Superior temporal gyrus (tissue), 1 donor: ENCODE measurements around the gene BCL7A.
"Not testable (repeated sequence)": the region's sequence is repeated elsewhere in the genome, so short reads cannot be mapped to it uniquely, and the experiment has no call there.

Experiments used
- DNase-seq: peaks from one replicate; pipeline ENCODE4 v3.0.0-alpha.2; 2016; ENCODE audit errors: extremely low spot score

The BCL7A gene

DNA sequence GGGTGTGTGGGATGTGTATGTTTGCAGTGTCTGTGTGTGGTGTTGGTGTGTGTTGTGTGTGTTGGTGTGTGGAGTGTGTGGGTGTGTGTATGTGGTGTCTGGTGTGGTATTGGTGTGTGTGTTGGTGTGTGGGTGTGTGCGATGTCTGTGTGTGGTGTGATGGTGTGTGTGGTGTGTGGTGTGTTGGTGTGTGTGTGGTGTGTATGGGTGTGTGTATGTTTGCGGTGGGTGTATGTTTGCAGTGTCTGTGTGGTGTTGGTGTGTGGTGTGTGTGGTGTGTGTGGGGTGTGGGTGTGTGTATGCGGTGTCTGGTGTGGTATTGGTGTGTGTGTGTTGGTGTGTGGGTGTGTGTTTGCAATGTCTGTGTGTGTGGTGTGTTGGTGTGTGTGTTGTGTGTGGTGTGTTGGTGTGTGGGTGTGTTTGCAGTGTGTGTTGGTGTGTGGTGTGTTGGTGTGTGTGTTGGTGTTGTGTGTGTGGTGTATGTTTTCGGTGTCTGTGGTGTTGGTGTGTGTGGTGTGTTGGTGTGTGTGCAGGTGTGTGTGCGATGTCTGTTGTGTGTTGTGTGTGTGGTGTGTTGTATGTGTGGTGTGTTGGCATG, 72.6 kb downstream of the BCL7A start:
- no peak for DNase-seq

DNA sequence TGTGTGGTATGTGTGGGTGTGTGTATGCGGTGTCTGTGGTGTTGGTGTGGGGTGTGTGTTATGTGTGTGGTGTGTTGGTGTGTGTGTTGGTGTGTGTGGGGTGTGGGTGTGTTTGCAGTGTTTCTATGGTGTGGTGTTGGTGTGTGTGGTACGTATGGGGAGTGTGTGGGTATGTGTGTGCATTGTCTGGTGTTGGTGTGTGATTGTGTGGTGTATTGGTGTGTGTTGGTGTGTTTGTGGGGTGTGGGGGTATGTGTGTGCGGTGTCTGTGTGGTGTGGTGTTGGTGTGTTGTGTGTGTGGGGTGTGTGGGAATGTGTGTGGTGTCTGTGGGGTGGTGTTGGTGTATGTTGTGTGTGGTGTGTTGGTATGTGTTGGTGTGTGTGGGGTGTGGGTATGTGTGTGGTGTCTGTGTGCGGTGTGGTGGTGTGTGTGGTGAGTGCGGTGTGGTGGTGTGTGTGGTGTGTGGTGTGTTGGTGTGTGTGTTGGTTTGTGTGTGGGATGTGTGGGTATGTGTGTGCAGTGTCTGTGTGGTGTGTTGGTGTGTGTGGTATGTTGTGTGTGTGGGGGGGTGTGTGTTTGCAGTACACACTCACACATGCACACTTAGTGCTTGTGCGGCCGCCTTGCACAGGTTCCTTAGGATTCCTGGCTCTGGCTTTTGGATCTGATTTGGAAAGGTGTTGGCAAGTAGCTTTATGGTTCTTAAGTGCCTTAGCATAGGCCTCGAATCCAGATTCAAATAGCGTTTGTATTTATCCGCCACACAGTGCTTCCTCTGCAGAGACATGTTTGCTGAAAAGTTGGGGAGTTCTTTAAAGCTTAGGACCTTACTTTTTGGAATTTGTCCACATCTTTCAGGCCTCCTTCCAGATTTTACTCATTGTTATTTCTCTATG, 73.3 kb downstream of the BCL7A start:
- no peak for DNase-seq

DNA sequence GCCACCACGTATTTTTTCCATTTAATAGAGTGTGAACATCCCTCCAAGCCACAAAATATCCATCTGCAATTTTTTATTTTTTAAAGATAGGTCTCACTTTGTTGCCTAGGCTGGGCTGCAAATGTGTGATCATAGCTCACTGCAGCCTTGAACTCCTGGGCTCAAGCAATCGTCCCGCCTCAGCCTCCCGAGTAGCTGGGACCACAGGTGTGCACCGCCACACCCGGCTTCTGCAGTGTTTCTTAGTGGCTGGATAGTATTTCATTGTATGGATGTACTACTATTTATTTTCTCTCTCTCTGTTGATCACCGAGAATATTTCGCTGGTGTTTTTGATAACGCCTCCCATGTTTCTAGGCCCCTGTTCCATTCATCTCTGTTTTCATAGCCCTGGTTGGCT, 74.3 kb downstream of the BCL7A start:
- no peak for DNase-seq

DNA sequence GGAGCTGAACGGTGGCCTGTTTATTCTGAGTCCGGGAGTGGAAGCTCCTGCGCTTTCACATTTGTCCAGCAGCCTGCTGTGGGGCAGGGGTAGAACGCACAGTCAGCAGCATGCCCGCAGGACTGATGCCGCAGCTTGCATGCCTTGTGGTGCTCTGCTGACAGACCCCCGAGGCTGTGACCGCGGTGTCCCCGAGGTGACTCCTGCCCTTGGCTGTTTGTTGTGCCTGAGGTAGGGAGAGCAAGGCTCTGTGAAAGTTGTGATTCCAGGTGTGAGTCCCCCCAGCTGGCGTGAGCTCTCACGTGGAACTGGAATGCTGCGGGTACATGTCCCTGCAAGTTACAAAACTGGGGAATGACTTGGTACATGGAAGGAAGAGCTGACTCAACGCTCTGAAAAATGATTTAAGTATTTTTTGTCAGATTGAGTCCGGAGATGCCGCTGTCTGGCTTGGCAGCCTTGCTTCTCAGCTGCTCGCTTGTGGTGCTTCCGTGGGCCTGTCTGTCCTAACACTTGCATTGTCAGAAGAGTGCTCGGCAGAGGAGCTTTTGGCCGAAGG, 75.0 kb downstream of the BCL7A start:
- DNase-seq = peak; percentile 42

DNA sequence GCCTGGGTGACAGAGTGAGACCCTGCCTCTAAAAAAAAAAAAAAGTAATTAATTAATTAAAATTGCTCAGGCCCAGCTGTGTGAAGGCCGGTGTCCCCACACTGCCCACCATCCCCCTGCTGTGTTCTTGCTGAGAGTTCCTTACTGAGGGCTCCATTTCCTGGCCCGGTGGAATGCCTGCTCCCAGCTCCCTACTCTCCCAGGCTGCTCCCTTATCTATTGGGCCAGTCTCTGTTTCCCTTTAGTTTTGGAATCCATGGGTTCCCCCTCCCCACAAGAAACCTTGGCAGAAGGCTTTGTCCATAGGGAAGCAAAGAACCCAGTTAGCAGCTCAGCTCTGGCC, 75.9 kb downstream of the BCL7A start:
- DNase-seq = no peak

DNA sequence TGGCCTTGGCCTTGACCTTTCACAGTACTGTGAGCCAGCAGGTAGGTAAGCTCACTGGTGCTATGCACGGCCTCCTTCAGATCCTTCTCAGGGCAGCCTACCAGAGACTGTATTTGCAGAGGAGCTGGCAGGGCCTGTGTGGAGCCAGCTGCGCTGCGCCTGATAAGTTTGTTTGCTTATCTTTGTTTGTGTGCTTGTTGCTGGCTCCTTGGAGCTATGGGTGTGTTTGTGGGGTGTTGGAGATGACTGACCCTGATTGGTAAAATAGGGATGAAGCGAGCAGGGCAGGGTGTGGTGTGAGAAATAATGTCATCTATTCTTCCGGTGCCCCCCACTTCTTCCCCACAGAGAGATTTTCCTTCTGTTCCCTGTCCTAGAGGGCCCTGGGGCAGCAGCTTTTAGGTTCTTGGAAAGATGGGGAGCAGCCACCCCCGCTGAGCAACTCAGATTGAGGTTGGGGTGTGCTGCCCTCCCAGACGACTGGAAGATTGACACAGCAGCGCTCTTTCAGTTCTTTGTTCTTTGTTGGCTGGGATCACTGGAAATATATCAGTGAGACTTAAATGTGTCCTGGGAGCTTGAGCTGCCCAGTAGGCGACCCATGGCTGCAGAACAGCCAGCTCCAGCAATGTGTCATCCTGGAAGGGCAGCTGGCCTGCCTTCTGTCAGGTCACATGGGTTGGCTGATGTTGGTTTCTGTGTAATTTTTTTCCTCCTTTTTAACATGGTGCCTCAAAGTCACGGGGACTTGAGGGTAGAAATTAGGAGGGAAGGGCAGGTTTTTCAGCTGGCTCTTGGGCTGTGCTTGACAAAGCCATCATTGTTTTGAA, 76.5 kb downstream of the BCL7A start:
- DNase-seq = peak; percentile 89

DNA sequence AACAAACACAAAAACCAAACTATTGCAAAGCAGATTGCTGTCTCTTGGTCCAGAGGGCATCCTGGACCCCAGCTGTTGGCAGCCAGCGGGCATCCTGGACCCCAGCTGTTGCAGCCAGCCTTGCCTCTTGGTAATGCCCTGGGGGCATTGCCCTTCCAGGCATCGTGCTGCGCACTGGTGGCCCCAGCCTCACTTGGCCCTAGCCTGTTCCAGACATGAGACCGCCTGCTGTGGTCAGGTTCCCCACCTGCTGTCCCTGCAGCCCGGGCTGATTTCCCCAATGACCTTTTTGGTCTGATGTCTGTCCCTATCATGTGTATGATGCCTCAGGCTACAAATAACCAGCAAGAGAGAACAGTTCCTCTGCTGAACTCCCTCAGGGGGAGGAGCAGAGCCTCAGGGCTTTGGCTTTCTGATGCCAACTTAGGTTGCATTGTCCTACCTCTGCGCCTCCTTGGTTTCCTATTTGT, 77.6 kb downstream of the BCL7A start:
- no peak for DNase-seq

DNA sequence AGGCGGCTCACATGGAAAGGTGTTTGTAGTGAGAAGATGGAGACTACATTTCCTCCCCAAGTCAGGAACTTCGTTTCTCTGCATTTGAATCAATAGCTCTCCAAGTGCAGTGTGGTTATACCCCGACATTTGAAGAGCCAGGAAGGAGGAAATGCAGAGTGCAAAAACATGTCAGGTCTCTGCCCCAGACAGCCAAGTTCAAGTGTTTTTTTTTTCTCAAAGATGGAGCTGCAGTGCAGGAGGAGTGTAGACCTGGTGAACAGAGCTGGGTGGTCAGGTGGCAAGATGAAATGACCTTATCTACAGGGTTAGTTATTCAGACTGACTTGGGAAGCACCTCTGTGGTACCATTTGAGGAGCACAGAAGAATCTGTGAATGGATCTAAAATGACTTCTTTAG, 78.2 kb downstream of the BCL7A start:
- no peak for DNase-seq

DNA sequence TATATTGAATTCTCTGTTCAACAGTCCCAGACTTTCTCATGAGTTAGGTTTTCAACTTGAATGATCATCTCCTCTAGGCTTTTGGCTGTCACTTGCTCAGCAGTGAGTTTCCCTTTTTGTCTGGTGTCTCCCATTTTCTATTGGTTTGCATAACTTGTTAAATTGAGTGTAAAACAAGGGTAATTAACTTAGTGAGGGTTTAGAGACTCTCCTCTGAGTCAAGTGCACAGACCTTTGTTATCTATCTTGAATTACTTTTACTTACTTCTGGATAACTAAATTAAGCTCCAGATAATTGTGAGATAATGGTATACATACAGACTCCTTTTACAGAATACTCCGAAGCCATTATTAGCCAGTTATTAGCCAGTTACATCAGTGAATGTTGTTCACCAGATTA, 78.9 kb downstream of the BCL7A start:
- no peak for DNase-seq

DNA sequence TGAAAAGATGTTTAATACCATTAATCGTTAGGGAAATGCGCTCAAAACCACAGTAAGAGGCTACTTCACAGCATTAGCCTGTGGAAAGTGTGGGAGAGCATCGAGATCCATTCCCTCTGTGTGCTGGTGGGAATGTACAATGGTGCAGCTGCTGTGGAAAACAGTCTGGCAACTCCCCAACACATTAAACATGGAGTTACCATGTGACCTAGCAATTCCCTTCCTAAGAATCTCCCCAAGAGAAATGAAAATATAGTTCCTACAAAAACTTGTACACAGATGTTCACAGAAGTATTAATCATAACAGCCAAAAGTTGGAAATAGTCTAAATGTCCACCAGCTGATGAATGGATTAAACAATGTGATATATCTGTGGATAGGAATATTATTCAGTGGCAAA, 80.6 kb downstream of the BCL7A start:
- no peak for DNase-seq

DNA sequence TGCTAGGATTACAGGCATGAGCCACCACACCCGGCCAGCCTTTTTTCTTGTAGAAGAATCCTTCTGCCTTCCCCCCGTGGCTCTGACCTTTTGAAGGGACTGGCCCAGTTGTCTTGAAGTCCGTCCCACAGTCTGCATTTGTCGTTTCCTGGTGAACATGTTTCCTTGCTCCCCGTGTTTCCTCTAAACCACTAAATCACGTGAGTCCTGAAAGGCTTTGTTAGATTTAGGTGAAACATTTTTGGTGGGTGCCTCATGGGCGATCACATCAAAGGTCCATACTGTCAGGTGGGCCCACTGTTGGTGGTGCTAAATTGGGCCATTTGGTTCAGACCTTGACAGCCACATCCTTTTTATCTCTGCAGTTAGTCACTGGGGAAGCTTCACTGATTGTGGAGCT, 83.2 kb downstream of the BCL7A start:
- DNase-seq = no peak

DNA sequence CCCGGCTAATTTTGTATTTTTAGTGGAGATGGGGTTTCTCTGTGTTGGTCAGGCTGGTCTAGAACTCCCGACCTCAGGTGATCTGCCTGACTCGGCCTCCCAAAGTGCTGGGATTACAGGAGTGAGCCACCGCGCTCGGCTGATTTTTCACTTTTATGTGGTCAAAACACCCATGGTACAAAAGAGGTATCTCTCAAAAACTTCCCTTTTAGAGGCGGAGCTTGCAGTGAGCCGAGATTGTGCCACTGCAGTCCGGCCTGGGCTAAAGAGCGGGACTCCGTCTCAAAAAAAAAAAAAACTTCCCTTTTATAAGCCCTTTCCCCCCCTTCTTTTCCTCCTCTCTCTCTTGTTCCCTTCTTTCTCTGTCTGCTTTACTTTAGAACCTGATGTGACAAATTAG, 83.8 kb downstream of the BCL7A start:
- not testable (repeated sequence) for DNase-seq

DNA sequence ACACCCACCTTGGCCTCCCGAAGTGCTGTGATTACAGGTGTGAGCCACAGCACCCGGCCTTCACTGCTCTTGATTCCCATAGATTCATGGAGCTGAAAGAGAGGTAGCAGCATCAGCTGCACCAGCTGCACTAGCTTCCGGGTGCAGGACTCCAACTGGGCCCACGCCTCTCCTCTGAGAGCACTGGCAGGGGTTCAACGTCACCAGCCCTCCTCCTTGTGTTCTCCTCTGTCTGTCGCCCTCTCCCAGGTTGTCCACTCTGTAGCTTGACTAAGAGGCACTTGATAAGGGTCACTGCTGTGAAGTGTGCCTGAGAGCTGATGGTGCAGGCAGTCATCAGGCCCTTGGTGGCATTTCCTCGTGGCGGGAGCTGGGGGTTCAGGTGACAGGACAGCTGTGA, 85.2 kb downstream of the BCL7A start:
- peak; percentile 33 for DNase-seq

DNA sequence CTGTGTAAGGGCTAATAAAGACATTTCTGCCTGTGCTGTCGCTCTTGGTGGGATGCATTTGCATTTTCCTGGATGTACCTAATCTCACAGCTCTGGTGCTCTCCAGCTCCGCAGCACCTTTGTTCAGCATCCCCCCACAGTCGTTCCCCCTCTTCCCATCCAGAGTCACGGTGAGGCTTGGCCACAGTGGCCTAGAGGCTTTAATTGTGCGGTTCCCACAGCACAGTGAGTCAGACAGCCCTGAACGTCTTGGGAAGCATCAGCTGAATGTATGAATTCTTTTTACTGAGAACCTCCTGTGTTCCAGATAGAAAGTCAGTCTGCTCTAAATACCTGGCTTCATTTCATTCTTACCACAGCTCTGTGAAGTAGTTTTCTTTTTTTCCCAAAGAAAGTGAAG, 85.6 kb downstream of the BCL7A start:
- no peak for DNase-seq

DNA sequence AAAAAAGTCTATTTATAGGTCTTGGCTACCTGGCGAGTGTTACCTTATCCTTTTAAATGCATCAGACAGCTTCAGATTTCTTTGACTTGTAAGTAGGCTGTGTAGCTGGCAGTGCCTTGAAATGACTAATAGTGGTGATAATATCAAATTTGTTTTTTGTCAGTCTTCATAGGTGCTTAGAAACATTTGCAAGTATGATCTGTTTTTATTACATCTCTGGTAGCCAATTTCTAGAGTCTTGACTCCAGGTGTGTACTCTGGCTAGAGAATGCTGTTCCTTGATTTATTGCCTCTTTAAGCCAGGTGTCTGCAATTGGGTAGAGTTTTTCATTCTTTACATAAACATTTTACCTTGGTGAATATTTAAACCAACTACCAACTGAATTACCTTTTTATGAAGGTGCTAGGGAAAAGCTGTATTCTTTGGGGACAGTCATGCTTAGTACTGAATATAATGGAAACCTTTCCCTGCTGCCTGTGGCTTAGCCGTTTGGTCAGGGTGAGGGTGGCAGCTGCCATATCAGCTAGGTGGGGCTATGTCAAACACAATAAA, 89.5 kb downstream of the BCL7A start:
- DNase-seq = no peak
